Measurements from ENCODE around the gene DLGAP1. TPM values are rescaled to one million over a fixed set of nuclear protein-coding genes. Genes with fewer than 3 reads are reported as not detected.

The DLGAP1 gene
- total and polyA plus RNA-seq, 2 of the 13 experiments (the other 11 are each of a cell fraction or from before 2014, with no cell fraction given), result 0.01 TPM; not detected in 1

DNA sequence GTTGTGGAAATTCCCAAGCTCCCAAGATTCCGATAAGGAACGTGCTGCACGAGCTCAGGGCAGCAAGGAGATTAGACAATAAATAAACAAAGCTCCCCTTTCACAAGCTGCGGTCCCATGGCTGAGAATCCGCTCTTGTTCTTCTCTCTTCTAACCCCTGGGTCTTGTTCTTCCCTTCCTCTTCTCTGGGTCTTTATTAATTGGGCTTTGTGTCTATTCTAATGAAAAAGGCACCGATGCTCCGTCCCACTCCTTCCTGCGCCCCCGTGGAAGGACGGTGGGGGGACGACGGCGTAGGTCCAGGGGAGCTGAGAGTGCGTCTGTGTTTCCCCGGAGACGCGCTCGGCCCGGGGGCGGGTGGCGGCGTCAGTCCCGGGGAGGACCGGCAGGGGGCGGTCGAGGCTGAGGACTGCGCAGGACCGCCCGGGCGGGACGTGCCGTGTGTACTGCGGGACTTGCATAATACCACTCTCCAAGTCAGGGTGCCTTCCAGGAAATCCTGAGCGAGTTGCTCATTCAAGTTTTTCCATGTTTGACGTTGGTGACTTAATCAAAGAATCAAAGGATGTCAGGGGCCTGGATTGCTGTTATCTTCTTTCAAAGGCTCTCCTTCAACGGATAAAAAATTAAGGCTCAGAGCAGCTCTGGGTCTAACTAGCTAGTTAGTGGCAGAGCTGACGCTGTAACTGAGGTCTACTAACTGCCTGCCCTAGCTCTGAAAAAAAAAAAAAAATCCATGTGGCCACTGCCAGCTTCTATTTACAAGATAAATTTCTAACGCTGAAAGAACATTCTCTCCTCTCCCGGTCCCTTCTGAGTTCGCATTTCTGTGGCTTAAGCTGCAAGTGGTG, 683.8 kb downstream of the DLGAP1 start (continued):
- TF ChIP-seq CBX5 (CRISPR knock-in tag; IDR thresholded peaks at IDR 0.05; ENCODE audit: borderline replicate concordance), result peak; percentile 59; the same call in 1 of the 2 replicates
- TF ChIP-seq FOXA1 (IDR thresholded peaks at IDR 0.05), result no peak
- peak; percentile 60; the same call in 1 of the 2 replicates for TF ChIP-seq FOXA1 (CRISPR knock-in tag; IDR thresholded peaks at IDR 0.05)
- no peak for TF ChIP-seq SSRP1 (CRISPR knock-in tag; IDR thresholded peaks at IDR 0.05)
- TF ChIP-seq GABPB1 (CRISPR knock-in tag; IDR thresholded peaks at IDR 0.05), result peak; percentile 61; the same call in 1 of the 2 replicates
- TF ChIP-seq, protein P1, sequence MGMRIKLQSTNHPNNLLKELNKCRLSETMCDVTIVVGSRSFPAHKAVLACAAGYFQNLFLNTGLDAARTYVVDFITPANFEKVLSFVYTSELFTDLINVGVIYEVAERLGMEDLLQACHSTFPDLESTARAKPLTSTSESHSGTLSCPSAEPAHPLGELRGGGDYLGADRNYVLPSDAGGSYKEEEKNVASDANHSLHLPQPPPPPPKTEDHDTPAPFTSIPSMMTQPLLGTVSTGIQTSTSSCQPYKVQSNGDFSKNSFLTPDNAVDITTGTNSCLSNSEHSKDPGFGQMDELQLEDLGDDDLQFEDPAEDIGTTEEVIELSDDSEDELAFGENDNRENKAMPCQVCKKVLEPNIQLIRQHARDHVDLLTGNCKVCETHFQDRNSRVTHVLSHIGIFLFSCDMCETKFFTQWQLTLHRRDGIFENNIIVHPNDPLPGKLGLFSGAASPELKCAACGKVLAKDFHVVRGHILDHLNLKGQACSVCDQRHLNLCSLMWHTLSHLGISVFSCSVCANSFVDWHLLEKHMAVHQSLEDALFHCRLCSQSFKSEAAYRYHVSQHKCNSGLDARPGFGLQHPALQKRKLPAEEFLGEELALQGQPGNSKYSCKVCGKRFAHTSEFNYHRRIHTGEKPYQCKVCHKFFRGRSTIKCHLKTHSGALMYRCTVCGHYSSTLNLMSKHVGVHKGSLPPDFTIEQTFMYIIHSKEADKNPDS (CRISPR knock-in tag; IDR thresholded peaks at IDR 0.05), result no peak
- peak; percentile 44; the same call in 1 of the 2 replicates for TF ChIP-seq HDAC2 (CRISPR knock-in tag; IDR thresholded peaks at IDR 0.05)
- TF ChIP-seq ZNF510 (CRISPR knock-in tag; IDR thresholded peaks at IDR 0.05; ENCODE audit: low read depth), result no peak
- 0 out of 2 replicates have a peak, but pooled peaks have one; percentile 32 for TF ChIP-seq ZNF747 (CRISPR knock-in tag; IDR thresholded peaks at IDR 0.05; ENCODE audit: borderline replicate concordance)
- peak; percentile 56 for TF ChIP-seq RFX3 (CRISPR knock-in tag; IDR thresholded peaks at IDR 0.05)
- no peak for TF ChIP-seq SP1 (IDR thresholded peaks at IDR 0.05)
- no peak for TF ChIP-seq SP1 (CRISPR knock-in tag; IDR thresholded peaks at IDR 0.05)
- peak; percentile 29; the same call in 1 of the 2 replicates for TF ChIP-seq MYC (CRISPR knock-in tag; IDR thresholded peaks at IDR 0.05; ENCODE audit: borderline replicate concordance)
- TF ChIP-seq SNAPC2 (CRISPR knock-in tag; IDR thresholded peaks at IDR 0.05), result no peak
- TF ChIP-seq RARA (CRISPR knock-in tag; IDR thresholded peaks at IDR 0.05), result peak; percentile 20; the same call in 1 of the 2 replicates
- TF ChIP-seq HNF1B (CRISPR knock-in tag; IDR thresholded peaks at IDR 0.05), result peak; percentile 57; the same call in 1 of the 2 replicates
- TF ChIP-seq ZNF644 (CRISPR knock-in tag; IDR thresholded peaks at IDR 0.05; ENCODE audit: low read depth), result peak; percentile 60; the same call in 1 of the 2 replicates
- TF ChIP-seq YEATS4 (CRISPR knock-in tag; IDR thresholded peaks at IDR 0.05; ENCODE audit: borderline replicate concordance), result no peak
- TF ChIP-seq, protein P2, sequence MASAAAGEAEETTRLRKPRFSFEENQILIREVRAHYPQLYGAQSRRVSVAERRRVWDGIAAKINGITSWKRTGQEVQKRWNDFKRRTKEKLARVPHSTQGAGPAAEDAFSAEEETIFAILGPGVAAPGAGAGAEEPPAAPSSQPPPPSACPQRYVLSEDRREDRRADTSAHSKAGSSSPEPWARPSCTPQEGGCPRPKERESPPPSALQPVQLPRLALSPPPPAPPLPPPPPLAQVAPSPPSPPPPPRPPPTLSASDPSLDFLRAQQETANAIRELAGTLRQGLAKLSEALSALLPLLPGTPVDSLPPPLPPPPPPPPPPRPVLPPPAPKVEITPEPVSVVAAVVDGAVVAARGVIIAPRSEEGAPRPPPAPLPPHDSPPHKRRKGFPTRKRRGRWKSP (CRISPR knock-in tag; IDR thresholded peaks at IDR 0.05), result no peak
- TF ChIP-seq STAG1 (CRISPR knock-in tag; IDR thresholded peaks at IDR 0.05), result peak; percentile 90
- TF ChIP-seq, protein P3, sequence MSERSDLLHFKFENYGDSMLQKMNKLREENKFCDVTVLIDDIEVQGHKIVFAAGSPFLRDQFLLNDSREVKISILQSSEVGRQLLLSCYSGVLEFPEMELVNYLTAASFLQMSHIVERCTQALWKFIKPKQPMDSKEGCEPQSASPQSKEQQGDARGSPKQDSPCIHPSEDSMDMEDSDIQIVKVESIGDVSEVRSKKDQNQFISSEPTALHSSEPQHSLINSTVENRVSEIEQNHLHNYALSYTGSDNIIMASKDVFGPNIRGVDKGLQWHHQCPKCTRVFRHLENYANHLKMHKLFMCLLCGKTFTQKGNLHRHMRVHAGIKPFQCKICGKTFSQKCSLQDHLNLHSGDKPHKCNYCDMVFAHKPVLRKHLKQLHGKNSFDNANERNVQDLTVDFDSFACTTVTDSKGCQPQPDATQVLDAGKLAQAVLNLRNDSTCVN (CRISPR knock-in tag; IDR thresholded peaks at IDR 0.05; ENCODE audit: borderline replicate concordance), result peak; percentile 55; the same call in 1 of the 2 replicates
- no peak for TF ChIP-seq SOX6 (IDR thresholded peaks at IDR 0.05)
- TF ChIP-seq SOX6 (CRISPR knock-in tag; IDR thresholded peaks at IDR 0.05), result peak; percentile 44
- TF ChIP-seq, protein P4, sequence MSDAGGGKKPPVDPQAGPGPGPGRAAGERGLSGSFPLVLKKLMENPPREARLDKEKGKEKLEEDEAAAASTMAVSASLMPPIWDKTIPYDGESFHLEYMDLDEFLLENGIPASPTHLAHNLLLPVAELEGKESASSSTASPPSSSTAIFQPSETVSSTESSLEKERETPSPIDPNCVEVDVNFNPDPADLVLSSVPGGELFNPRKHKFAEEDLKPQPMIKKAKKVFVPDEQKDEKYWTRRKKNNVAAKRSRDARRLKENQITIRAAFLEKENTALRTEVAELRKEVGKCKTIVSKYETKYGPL (CRISPR knock-in tag; IDR thresholded peaks at IDR 0.05), result peak; percentile 74; the same call in 1 of the 2 replicates
- TF ChIP-seq YY1 (IDR thresholded peaks at IDR 0.05; ENCODE audit: insufficient read depth, insufficient replicate concordance, low read depth, low read length), result peak; percentile 32

Measured in HepG2 (cell line).